Neural cell (in vitro differentiated cells): ENCODE data around the gene RAB5A. TPM values are rescaled to one million over a fixed set of nuclear protein-coding genes. Genes with fewer than 3 reads are reported as not detected.

Source experiments
- H2AFZ ChIP-seq: fragments of 200-600, 300-800 bp; sonication (generic), shearing (Covaris generic); 2 replicates; pipeline ENCODE4 v1.6.0; 2014; ENCODE audit warnings: low read depth, mild to moderate bottlenecking, antibody characterized with exemption, low read length, moderate library complexity
- H3F3A ChIP-seq: fragments of 200-600 bp; shearing (Covaris generic); 2 replicates; pipeline ENCODE4 v1.6.1; 2016; ENCODE audit warnings: mild to moderate bottlenecking, moderate library complexity, mixed read lengths, antibody characterized with exemption, low read length; ENCODE audit not compliant: insufficient read depth, poor library complexity, severe bottlenecking
- H3K27ac ChIP-seq: fragments of 200-600, 300-800 bp; sonication (generic), shearing (Covaris generic); 2 replicates; pipeline ENCODE4 v1.5.1; 2014; ENCODE audit warnings: mild to moderate bottlenecking, low read length, moderate library complexity
- H3K27me3 ChIP-seq: fragments of 300-800, 200-600 bp; sonication (generic), shearing (Covaris generic); 2 replicates; pipeline ENCODE4 v1.6.0; 2014; ENCODE audit warnings: mild to moderate bottlenecking, low read depth, low read length, moderate library complexity; ENCODE audit not compliant: insufficient read depth
- H3K36me3 ChIP-seq: fragments of 300-800, 200-600 bp; sonication (generic), shearing (Covaris generic); 2 replicates; pipeline ENCODE4 v1.5.1; 2014; ENCODE audit warnings: mild to moderate bottlenecking, antibody characterized with exemption, low read length, moderate library complexity; ENCODE audit not compliant: insufficient read depth
- H3K4me2 ChIP-seq: fragments of 300-800, 200-600 bp; sonication (generic), shearing (Covaris generic); 2 replicates; pipeline ENCODE4 v1.6.0; 2014; ENCODE audit warnings: mild to moderate bottlenecking, low read length
- H3K4me3 ChIP-seq: fragments of 300-800, 200-600 bp; sonication (generic), shearing (Covaris generic); 2 replicates; pipeline ENCODE4 v1.5.1; 2014; ENCODE audit warnings: mild to moderate bottlenecking, low read length, moderate library complexity
- H3K79me2 ChIP-seq: fragments of 200-600 bp; shearing (Covaris generic); replicated peaks from 2 replicates; pipeline ENCODE4 v1.6.0; 2014; ENCODE audit warnings: mild to moderate bottlenecking, low read length, moderate library complexity; ENCODE audit not compliant: insufficient read depth
- H3K9ac ChIP-seq: fragments of 300-800, 200-600 bp; sonication (generic), shearing (Covaris generic); 2 replicates; pipeline ENCODE4 v1.6.1; 2016; ENCODE audit warnings: mild to moderate bottlenecking, low read length, mixed read lengths
- H3K9me2 ChIP-seq: fragments of 200-600 bp; shearing (Covaris generic); 2 replicates; pipeline ENCODE4 v1.6.1; 2016; ENCODE audit warnings: mild to moderate bottlenecking, low read length, mixed read lengths; ENCODE audit not compliant: insufficient read depth
- H3K9me3 ChIP-seq: fragments of 200-600, 300-800 bp; sonication (generic), shearing (Covaris generic); 2 replicates; pipeline ENCODE4 v1.6.1; 2016; ENCODE audit warnings: mild to moderate bottlenecking, mixed run types, low read length, moderate library complexity, mixed read lengths
- H4K20me1 ChIP-seq: fragments of 200-600 bp; shearing (Covaris generic); 2 replicates; pipeline ENCODE4 v1.6.1; 2016; ENCODE audit warnings: mild to moderate bottlenecking, mixed run types; ENCODE audit not compliant: insufficient read depth
- CTCF ChIP-seq: fragments of 450-650 bp; IDR thresholded peaks from 2 replicates; pipeline ENCODE4 v1.5.1; 2014; ENCODE audit warnings: antibody characterized with exemption, mild to moderate bottlenecking, moderate library complexity; ENCODE audit not compliant: poor library complexity, severe bottlenecking
- EP300 ChIP-seq: fragments of 450-650 bp; conservative IDR thresholded peaks from 2 replicates; pipeline ENCODE4 v1.6.1; 2014; ENCODE audit warnings: antibody characterized with exemption, mild to moderate bottlenecking, moderate library complexity; ENCODE audit not compliant: poor library complexity, severe bottlenecking
- EZH2 ChIP-seq: fragments of 200-600, 300-800 bp; shearing (Covaris generic), sonication (generic); IDR thresholded peaks from 2 replicates; pipeline ENCODE4 v1.6.1; 2014; ENCODE audit warnings: antibody characterized with exemption, low read length, borderline replicate concordance, mild to moderate bottlenecking; ENCODE audit not compliant: insufficient read depth, poor library complexity, severe bottlenecking
- MXI1 ChIP-seq: fragments of 450-650 bp; conservative IDR thresholded peaks from 2 replicates; pipeline ENCODE4 v1.6.1; 2014; ENCODE audit warnings: antibody characterized with exemption, mild to moderate bottlenecking; ENCODE audit not compliant: poor library complexity, severe bottlenecking
- POLR2AphosphoS5 ChIP-seq: IDR thresholded peaks from 2 replicates; pipeline ENCODE4 v1.6.1; 2012
- RAD21 ChIP-seq: fragments of 450-650 bp; conservative IDR thresholded peaks from 2 replicates; pipeline ENCODE4 v1.6.1; 2014; ENCODE audit warnings: antibody characterized with exemption, mild to moderate bottlenecking, moderate library complexity
- REST ChIP-seq: IDR thresholded peaks from 2 replicates; pipeline ENCODE4 v1.6.1; 2012; ENCODE audit warnings: borderline replicate concordance
- SMC3 ChIP-seq: fragments of 450-650 bp; conservative IDR thresholded peaks from 2 replicates; pipeline ENCODE4 v1.6.1; 2014; ENCODE audit warnings: antibody characterized with exemption, mild to moderate bottlenecking, moderate library complexity; ENCODE audit not compliant: poor library complexity
- TAF1 ChIP-seq: IDR thresholded peaks from 2 replicates; pipeline ENCODE4 v1.6.1; 2012; ENCODE audit warnings: low read depth
- polyA plus RNA-seq: library from polyadenylated mRNA; depleted of rRNA; stranded (reverse); fragments of >200 nt; gene quantifications from 2 replicates; pipeline ENCODE4 v1.2.3, GENCODE V29; 2014

Gene RAB5A
- polyA plus RNA-seq, 1 donor from 2014 or later: 47.2 TPM

- no peak overlapping the region for H3K27ac ChIP-seq
These were observed 61.7 kb downstream of the RAB5A start for GRCh38 chr3:20008646-20009045.

GRCh38 chr3:20012164-20012563 lies 65.3 kb downstream of the RAB5A start, which contains the start of gene PP2D1:
Gene PP2D1 (minus strand): TSS chr3:20012264. CDS start chr3:20012072, 192 bp downstream.
- H3K9me2 ChIP-seq: no peaks in the 10 kb centered on the region
- H3K27me3 ChIP-seq: no peaks in the 10 kb centered on the region
- no peaks in the 10 kb centered on the region for H3K9me3 ChIP-seq
- no peak within 1 kb of the TSS for H3K4me2 ChIP-seq
- H3K27ac ChIP-seq: no peak within 1 kb of the TSS
- no peaks in the 10 kb centered on the region for H4K20me1 ChIP-seq
- no peaks in the 10 kb centered on the region for H3K79me2 ChIP-seq
- no peak within 1 kb of the TSS for H3K9ac ChIP-seq
- no peak within 1 kb of the TSS for H2AFZ ChIP-seq
- no peak within 1 kb of the TSS for H3K4me3 ChIP-seq
- H3F3A ChIP-seq: no peaks in the 10 kb centered on the region
- no peaks in the 10 kb centered on the region for H3K36me3 ChIP-seq
- no peak for TF ChIP-seq POLR2AphosphoS5
- TF ChIP-seq CTCF: no peak
- no peak for TF ChIP-seq TAF1

More at GRCh38 chr3:20008646-20009045, 61.7 kb downstream of the RAB5A start:
- no peaks in the 10 kb centered on the region for H3F3A ChIP-seq
- H4K20me1 ChIP-seq: no peaks in the 10 kb centered on the region
- no peak overlapping the region for H3K4me2 ChIP-seq
- no peak overlapping the region for H3K9ac ChIP-seq
- TF ChIP-seq CTCF (no peak), SMC3 (no peak), POLR2AphosphoS5 (no peak), REST (no peak), RAD21 (no peak), MXI1 (no peak), TAF1 (no peak), EZH2 (no peak), EP300 (no peak)
- H3K9me3 ChIP-seq: no peaks in the 10 kb centered on the region
- no peaks in the 10 kb centered on the region for H3K36me3 ChIP-seq
- H3K4me3 ChIP-seq: no peak overlapping the region
- no peaks in the 10 kb centered on the region for H3K27me3 ChIP-seq
- no peaks in the 10 kb centered on the region for H3K9me2 ChIP-seq
- H3K79me2 ChIP-seq: no peaks in the 10 kb centered on the region
- no peak overlapping the region for H2AFZ ChIP-seq
